GM21447 (cell line): ENCODE measurements around the gene DPP10.
"Not testable (repeated sequence)": the region's sequence is repeated elsewhere in the genome, so short reads cannot be mapped to it uniquely, and the experiment has no call there.

Experiments used
- ATAC-seq: cut with Tn5 transposase; IDR thresholded peaks from one replicate; pipeline ENCODE4 v1.9.1; 2021; ENCODE audit not compliant: unreplicated experiment

Gene DPP10

GRCh38 chr2:115389898-115390565 lies 947.6 kb downstream of the DPP10 start:
- ATAC-seq, result no peak

- ATAC-seq, result no peak
Measured at GRCh38 chr2:115396579-115396978, 954.1 kb downstream of the DPP10 start.

- no peak for ATAC-seq
Measured at GRCh38 chr2:115400940-115401339, 958.5 kb downstream of the DPP10 start.

GRCh38 chr2:115412501-115412900 lies 970.1 kb downstream of the DPP10 start:
- ATAC-seq, result no peak

GRCh38 chr2:115413791-115414190 lies 971.4 kb downstream of the DPP10 start:
- ATAC-seq, result no peak

- ATAC-seq, result no peak
Measured at GRCh38 chr2:115414466-115414865, 972.0 kb downstream of the DPP10 start.

- ATAC-seq, result no peak
Measured at GRCh38 chr2:115422004-115422634, 979.7 kb downstream of the DPP10 start.

- no peak for ATAC-seq
Measured at GRCh38 chr2:115427436-115427835, 985.0 kb downstream of the DPP10 start.

GRCh38 chr2:115440746-115441145 lies 998.3 kb downstream of the DPP10 start:
- not testable (repeated sequence) for ATAC-seq

- ATAC-seq, result no peak
Measured at GRCh38 chr2:115443539-115444185, 1001.2 kb downstream of the DPP10 start.

- no peak for ATAC-seq
Measured at GRCh38 chr2:115460008-115460407, 1017.6 kb downstream of the DPP10 start.

GRCh38 chr2:115480741-115481140 lies 1038.3 kb downstream of the DPP10 start:
- no peak for ATAC-seq

- no peak for ATAC-seq
Measured at GRCh38 chr2:115481842-115482241, 1039.4 kb downstream of the DPP10 start.

- ATAC-seq, result no peak
Measured at GRCh38 chr2:115483666-115484065, 1041.2 kb downstream of the DPP10 start.

GRCh38 chr2:115484486-115484885 lies 1042.0 kb downstream of the DPP10 start:
- ATAC-seq, result no peak

GRCh38 chr2:115484983-115485382 lies 1042.5 kb downstream of the DPP10 start:
- no peak for ATAC-seq

- ATAC-seq, result no peak
Measured at GRCh38 chr2:115491186-115491793, 1048.8 kb downstream of the DPP10 start.

GRCh38 chr2:115505331-115505730 lies 1062.9 kb downstream of the DPP10 start:
- no peak for ATAC-seq

- ATAC-seq, result no peak
Measured at GRCh38 chr2:115520727-115521126, 1078.3 kb downstream of the DPP10 start.

- no peak for ATAC-seq
Measured at GRCh38 chr2:115524452-115524851, 1082.0 kb downstream of the DPP10 start.

GRCh38 chr2:115529627-115530026 lies 1087.2 kb downstream of the DPP10 start:
- no peak for ATAC-seq

GRCh38 chr2:115533081-115533480 lies 1090.6 kb downstream of the DPP10 start:
- no peak for ATAC-seq
